Measurements from ENCODE around the gene CDK18.

The CDK18 gene

DNA sequence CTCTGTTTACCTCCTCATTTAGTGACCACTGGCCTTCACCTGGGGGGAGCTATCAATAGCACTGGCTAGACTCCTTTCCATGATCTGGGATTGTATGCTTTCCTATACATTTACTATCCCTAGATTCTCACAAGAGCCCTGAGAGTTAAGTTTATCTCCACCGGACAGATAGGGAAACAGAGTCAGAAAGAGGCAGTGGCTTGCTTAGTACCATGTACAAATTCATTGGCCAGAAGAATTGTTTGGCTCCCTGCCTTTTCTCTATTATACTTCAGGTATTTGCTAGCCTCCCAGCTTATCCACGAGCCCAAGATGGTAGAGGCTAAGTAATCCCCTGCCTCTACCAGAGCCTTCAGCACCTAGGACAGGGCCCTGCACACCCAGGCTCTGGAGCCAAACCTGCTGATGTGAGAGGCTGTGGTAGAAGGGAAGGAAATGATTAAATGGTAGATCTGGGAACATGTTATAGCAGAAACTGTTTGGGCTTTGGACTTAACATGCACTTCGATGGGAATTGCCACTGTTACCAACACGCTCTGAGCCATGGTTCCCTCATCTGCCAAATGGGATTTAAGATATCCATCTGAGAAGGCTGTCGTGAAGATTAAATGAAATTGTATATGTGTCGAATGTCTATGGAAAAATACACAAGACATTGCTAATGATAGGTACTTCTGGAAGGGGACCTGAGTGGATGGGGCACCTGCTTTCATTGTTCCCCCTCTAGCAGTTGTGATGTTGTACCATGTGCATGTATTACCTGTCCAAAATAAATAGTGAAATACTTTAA is 45.5 kb upstream of the CDK18 start:
- Histone ChIP-seq H3K4me1 (ENCODE audit: control insufficient read depth in 1 of 2, insufficient read depth in 1 of 2, low read depth in 1 of 2, low read length in 1 of 2) (no peaks in the 10 kb centered on the region), H3K36me3 (no peaks in the 10 kb centered on the region), H3K27ac (no peak overlapping the region), H3K4me3 (ENCODE audit: low read depth in 1 of 2, low read length in 1 of 2) (no peak overlapping the region), H3K27me3 (peaks cover 99% of the 10 kb centered on the region), H3K9me3 (no peaks in the 10 kb centered on the region)
- TF ChIP-seq, protein P1, sequence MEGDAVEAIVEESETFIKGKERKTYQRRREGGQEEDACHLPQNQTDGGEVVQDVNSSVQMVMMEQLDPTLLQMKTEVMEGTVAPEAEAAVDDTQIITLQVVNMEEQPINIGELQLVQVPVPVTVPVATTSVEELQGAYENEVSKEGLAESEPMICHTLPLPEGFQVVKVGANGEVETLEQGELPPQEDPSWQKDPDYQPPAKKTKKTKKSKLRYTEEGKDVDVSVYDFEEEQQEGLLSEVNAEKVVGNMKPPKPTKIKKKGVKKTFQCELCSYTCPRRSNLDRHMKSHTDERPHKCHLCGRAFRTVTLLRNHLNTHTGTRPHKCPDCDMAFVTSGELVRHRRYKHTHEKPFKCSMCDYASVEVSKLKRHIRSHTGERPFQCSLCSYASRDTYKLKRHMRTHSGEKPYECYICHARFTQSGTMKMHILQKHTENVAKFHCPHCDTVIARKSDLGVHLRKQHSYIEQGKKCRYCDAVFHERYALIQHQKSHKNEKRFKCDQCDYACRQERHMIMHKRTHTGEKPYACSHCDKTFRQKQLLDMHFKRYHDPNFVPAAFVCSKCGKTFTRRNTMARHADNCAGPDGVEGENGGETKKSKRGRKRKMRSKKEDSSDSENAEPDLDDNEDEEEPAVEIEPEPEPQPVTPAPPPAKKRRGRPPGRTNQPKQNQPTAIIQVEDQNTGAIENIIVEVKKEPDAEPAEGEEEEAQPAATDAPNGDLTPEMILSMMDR (IDR thresholded peaks at IDR 0.05) = no peak

DNA sequence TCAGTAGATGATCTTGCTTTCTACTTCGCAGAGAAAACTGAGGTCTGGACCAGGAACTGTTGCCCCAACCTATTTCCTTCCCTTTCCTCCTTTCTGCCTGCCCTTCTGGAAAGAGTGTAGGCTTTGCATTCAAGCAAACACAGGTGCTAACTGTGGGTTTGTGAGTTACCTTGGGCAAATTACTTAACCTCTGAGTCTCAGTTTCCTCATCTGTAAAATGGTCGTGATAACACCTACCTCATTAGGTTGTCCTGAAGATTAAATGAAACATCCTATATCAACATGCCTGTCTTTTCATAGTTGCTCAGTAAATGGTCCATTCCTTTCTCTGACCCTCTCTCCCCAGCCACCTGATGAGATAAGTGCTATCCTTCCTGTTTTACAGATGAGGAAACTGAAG is 39.1 kb upstream of the CDK18 start:
- Histone ChIP-seq H3K36me3 (no peaks in the 10 kb centered on the region), H3K27me3 (peaks cover 99% of the 10 kb centered on the region), H3K4me3 (ENCODE audit: low read depth in 1 of 2, low read length in 1 of 2) (no peak overlapping the region), H3K9me3 (no peaks in the 10 kb centered on the region), H3K4me1 (ENCODE audit: control insufficient read depth in 1 of 2, insufficient read depth in 1 of 2, low read depth in 1 of 2, low read length in 1 of 2) (no peaks in the 10 kb centered on the region), H3K27ac (no peak overlapping the region)
- TF ChIP-seq, protein P1 (IDR thresholded peaks at IDR 0.05) = no peak

DNA sequence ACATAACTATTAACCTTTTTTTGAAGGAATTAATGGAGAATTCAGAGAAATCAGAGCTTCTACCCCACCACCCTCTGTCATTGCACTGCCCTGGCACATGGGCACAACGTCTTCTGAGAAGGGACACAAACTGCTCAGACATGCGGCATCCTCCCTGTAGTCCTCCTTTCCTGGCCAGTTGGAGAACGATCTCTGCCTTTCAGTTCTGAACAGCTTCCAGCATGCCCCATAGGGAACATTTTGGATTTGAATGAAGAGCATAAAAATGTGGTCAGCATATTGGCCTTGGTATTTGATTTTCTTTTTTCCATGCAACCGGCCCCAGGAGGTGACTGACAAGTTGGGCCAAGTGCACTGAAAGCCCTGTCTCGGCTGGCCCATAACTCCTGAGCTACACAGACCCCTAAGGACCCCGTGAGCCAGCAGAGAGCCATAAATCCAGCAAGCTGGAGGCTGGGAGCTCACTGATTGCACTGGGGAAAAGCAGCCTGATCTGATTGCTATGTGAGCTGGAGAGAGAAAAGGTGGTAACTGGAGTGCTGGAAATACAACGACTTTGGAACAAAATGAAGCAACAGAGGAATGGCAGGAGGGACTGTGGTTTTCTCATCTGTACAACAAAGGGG is 37.8 kb upstream of the CDK18 start:
- TF ChIP-seq, protein P1 (IDR thresholded peaks at IDR 0.05) = no peak
- no peak overlapping the region for H3K27ac ChIP-seq
- peaks cover 96% of the 10 kb centered on the region for H3K27me3 ChIP-seq
- no peak overlapping the region for H3K4me3 ChIP-seq (ENCODE audit: low read depth in 1 of 2, low read length in 1 of 2)
- H3K36me3 ChIP-seq = no peaks in the 10 kb centered on the region
- no peaks in the 10 kb centered on the region for H3K4me1 ChIP-seq (ENCODE audit: control insufficient read depth in 1 of 2, insufficient read depth in 1 of 2, low read depth in 1 of 2, low read length in 1 of 2)
- H3K9me3 ChIP-seq = no peaks in the 10 kb centered on the region

DNA sequence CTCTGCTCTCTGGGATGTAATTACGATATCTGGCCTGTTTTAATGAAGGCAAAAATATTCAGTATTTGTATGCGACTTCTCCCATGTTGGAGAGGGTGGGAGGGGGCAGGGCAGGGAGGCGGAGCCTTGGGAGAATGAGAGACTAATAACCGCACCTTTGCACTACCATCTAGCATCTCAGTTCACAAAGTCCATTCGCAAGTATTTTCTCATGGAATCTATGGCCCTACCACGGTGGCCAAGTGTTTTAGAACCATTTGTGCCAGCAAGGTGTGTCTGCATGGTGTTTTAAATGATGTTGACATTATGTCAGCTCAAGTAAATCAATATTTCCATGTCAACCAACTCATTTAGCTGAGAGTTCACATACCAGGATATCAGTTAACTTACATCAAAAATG is 34.3 kb upstream of the CDK18 start:
- TF ChIP-seq, protein P1 (IDR thresholded peaks at IDR 0.05) = no peak
- Histone ChIP-seq H3K9me3 (no peaks in the 10 kb centered on the region), H3K27ac (no peak overlapping the region), H3K4me3 (ENCODE audit: low read depth in 1 of 2, low read length in 1 of 2) (no peak overlapping the region), H3K27me3 (peaks cover 83% of the 10 kb centered on the region), H3K4me1 (ENCODE audit: control insufficient read depth in 1 of 2, insufficient read depth in 1 of 2, low read depth in 1 of 2, low read length in 1 of 2) (no peaks in the 10 kb centered on the region), H3K36me3 (no peaks in the 10 kb centered on the region)

DNA sequence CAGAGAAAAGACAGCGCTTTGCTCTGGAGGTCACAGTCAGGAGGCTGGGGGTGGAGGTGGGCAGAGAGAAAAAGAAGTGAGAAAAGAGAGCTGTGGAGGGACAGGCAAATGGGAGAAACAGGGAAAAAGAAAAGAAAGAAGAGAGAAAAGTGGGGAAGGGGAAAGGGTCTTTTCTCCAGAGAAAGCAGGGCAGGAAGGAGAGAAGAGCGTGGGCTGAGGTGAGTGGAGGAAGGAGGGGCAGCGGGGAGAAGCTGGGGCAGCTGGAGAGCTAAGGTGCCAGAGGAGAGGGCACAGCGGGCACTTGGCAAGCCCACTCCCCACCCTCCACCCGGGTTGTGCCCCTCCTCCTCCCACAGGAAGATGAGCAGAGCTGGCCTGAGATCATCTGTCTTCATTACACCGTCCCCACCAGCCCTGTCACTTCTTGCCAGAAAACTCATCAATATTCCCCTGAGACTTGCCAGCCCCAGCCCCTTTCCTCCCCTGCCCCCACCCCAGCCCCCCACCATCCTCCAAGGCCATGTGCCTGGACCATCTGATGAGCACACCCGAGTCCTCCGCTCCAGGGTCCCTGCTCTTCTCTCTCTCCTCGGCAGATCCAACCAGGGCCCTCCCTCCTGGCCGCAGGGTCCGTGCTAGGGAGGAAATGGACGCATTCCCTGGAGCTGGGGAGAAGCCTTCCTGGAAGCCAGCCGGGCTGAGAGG is 31.6 kb upstream of the CDK18 start:
- H3K4me3 ChIP-seq (ENCODE audit: low read depth in 1 of 2, low read length in 1 of 2) = no peak overlapping the region
- no peaks in the 10 kb centered on the region for H3K36me3 ChIP-seq
- peaks cover 65% of the 10 kb centered on the region for H3K27me3 ChIP-seq
- TF ChIP-seq, protein P1 (IDR thresholded peaks at IDR 0.05) = no peak
- no peaks in the 10 kb centered on the region for H3K9me3 ChIP-seq
- no peaks in the 10 kb centered on the region for H3K4me1 ChIP-seq (ENCODE audit: control insufficient read depth in 1 of 2, insufficient read depth in 1 of 2, low read depth in 1 of 2, low read length in 1 of 2)
- no peak overlapping the region for H3K27ac ChIP-seq

Data from neutrophil (primary cell).